Transverse colon (tissue), 4 donors: ENCODE measurements around the gene OR7A10. TPM values are rescaled to one million over a fixed set of nuclear protein-coding genes. Genes with fewer than 3 reads are reported as not detected.
"Not testable (repeated sequence)": the region's sequence is repeated elsewhere in the genome, so short reads cannot be mapped to it uniquely, and the experiment has no call there.

ENCODE experiments used
- DNase-seq: peaks from one replicate; pipeline ENCODE4 v3.0.0-alpha.2; 2019
- H3K27ac ChIP-seq, 4 donors: fragments of 200-600 bp; sonication (generic); 2 replicates each; pipeline ENCODE4 v1.5.1; 2016 to 2018; ENCODE audit warnings: inconsistent platforms in 4 of 4
- H3K27me3 ChIP-seq: fragments of 200-600 bp; sonication (generic); 2 replicates; pipeline ENCODE4 v1.5.1; 2017; ENCODE audit warnings: inconsistent platforms
- H3K36me3 ChIP-seq, 4 donors: fragments of 200-600 bp; sonication (generic); 2 replicates each; pipeline ENCODE4 v1.5.1; 2017 to 2019; ENCODE audit warnings: inconsistent platforms in 4 of 4
- H3K4me1 ChIP-seq, 4 donors: fragments of 200-600 bp; sonication (generic); 2 replicates each; pipeline ENCODE4 v1.5.1; 2017 to 2020; ENCODE audit warnings: inconsistent platforms in 4 of 4
- H3K4me3 ChIP-seq, 4 donors: fragments of 200-600 bp; sonication (generic); 1 replicate in 1 of 4; 2 replicates in 3 of 4; pipeline versions ENCODE4 v1.5.1 to v1.6.1; 2017 to 2019; ENCODE audit warnings: inconsistent platforms in 4 of 4
- H3K9me3 ChIP-seq, 2 donors: fragments of 200-600 bp; sonication (generic); 2 replicates each; pipeline ENCODE4 v1.5.1; 2017 to 2019; ENCODE audit warnings: inconsistent platforms in 2 of 2
- EP300 ChIP-seq: sonication (generic); formaldehyde crosslinking; IDR thresholded peaks from one replicate; pipeline ENCODE4 v1.6.1; 2017; ENCODE audit warnings: antibody characterized with exemption, low read depth
- POLR2A ChIP-seq: fragments of 450-650 bp; IDR thresholded peaks from one replicate; pipeline ENCODE4 v1.6.1; 2016; ENCODE audit warnings: antibody characterized with exemption, mild to moderate bottlenecking, moderate library complexity
- POLR2AphosphoS5 ChIP-seq, 3 donors: sonication (generic); formaldehyde crosslinking; IDR thresholded peaks; one replicate each; pipeline ENCODE4 v1.6.1; 2016; ENCODE audit warnings: antibody characterized with exemption in 3 of 3
- WGBS, 2 donors: methylation state at CpG; one replicate each; pipeline ENCODE4 v1.1.5; 2018; ENCODE audit warnings: low coverage in 1 of 2; 5-methylcytosine and 5-hydroxymethylcytosine counted together
- in situ Hi-C, 4 donors: fragments of 200-750 bp; cut with MboI; loops; one replicate each; pipeline versions ENCODE4 v1.15.0 to v1.15.1; 2017; ENCODE audit warnings: low sequenced_read_pairs in 3 of 4, low pct_ligation_motif_present in 1 of 4, low pct_unique_long_range_greater_than_20kb in 1 of 4
- intact Hi-C: fragments of 100-400 bp; cut with DNase I; formaldehyde crosslinking; loops from one replicate; pipeline ENCODE4 v1.15.1; 2023; ENCODE audit warnings: low total_unique reads
- small RNA-seq, 4 donors: library from RNA; depleted of rRNA; stranded (forward); fragments of <200 nt; gene quantifications; one replicate each; pipeline ENCODE3, GENCODE V24; 2016
- total RNA-seq, 4 donors: library from RNA; depleted of rRNA; stranded (reverse); fragments of >200 nt; gene quantifications; one replicate each; pipeline ENCODE4 v1.1.0, GENCODE V29; 2016
- TF ChIP-seq, protein P1 (sequence below), 5 experiments: fragments of 200-600 bp in 3 of 5; fragments of 450-650 bp in 2 of 5; sonication (generic) in 3 of 5; IDR thresholded peaks; 1 replicate in 2 of 5; 2 replicates in 3 of 5; pipeline ENCODE4 v1.5.1; 2016 to 2017; ENCODE audit warnings: antibody characterized with exemption in 5 of 5, inconsistent platforms in 3 of 5, mild to moderate bottlenecking in 2 of 5, moderate library complexity in 1 of 5

The OR7A10 gene
- total RNA-seq, 4 donors from 2014 or later: not detected

DNA sequence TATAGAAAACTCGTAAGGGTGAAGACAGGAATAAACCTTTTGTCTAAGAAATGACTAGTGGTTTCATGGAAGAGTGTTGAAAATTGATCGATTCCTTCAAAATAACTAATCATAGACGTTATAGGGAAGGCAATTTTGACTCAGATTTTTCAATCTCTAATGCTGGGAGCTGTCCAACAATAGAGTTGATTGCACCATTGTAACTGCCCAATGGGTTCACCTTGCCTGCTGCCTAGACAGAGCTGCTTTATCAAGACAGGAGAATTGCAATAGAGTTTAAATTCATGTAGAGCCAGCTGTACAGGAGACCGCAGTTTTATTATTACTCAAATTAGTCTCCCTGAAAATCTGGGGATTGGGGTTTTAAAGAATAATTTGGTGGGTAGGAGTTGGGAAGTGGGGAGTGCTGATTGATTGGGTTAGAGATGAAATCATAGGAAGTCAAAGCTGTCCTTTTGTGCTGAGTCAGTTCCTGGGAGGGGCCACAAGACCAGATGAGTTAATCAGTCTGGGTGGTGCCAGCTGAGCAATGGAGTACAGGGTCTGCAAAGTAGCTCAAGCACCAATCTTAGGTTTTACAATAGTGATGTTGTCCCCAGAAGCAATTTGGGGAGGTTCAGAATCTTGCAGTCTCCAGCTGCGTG is 53.5 kb downstream of the OR7A10 start:
- in situ Hi-C loops (no loop called here), intact Hi-C loops (no loop called here)
- Histone ChIP-seq H3K36me3 (no peaks in the 10 kb centered on the region), H3K9me3 (no peaks in the 10 kb centered on the region), H3K4me1 (no peaks in the 10 kb centered on the region), H3K27ac (no peak overlapping the region), H3K4me3 (no peak overlapping the region), H3K27me3 (no peaks in the 10 kb centered on the region)
- TF ChIP-seq POLR2AphosphoS5 (IDR thresholded peaks at IDR 0.05) (no peak), EP300 (no peak), POLR2A (no peak)
- TF ChIP-seq, protein P1, sequence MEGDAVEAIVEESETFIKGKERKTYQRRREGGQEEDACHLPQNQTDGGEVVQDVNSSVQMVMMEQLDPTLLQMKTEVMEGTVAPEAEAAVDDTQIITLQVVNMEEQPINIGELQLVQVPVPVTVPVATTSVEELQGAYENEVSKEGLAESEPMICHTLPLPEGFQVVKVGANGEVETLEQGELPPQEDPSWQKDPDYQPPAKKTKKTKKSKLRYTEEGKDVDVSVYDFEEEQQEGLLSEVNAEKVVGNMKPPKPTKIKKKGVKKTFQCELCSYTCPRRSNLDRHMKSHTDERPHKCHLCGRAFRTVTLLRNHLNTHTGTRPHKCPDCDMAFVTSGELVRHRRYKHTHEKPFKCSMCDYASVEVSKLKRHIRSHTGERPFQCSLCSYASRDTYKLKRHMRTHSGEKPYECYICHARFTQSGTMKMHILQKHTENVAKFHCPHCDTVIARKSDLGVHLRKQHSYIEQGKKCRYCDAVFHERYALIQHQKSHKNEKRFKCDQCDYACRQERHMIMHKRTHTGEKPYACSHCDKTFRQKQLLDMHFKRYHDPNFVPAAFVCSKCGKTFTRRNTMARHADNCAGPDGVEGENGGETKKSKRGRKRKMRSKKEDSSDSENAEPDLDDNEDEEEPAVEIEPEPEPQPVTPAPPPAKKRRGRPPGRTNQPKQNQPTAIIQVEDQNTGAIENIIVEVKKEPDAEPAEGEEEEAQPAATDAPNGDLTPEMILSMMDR (IDR thresholded peaks at IDR 0.05): no peak
- no peak for DNase-seq
- WGBS, 2 donors: 65 to 77% methylated on average over 5 of the region's 5 CpGs

GRCh38 chr19:14792250-14792649 is 56.5 kb downstream of the OR7A10 start:
- H3K4me3 ChIP-seq, in situ Hi-C loops, DNase-seq, H3K27me3 ChIP-seq, H3K4me1 ChIP-seq, H3K27ac ChIP-seq, intact Hi-C loops, H3K36me3 ChIP-seq, H3K9me3 ChIP-seq: not testable (repeated sequence)
- WGBS, 2 donors: 71 to 77% methylated on average over 6 of the region's 6 CpGs

Small RNA genes lying within 50 kb of the gene (small RNA-seq; reads per million reads assigned to genes)
- gene AC005255.1: 0 reads per million in 4 donors
- gene OR7A18P: 0 reads per million in 4 donors

Other genes starting within 250 kb of the OR7A10 start
- gene ADGRE3, start 174.1 kb downstream of the OR7A10 start, total RNA-seq: not detected
- gene ZNF333, start 158.9 kb downstream of the OR7A10 start, total RNA-seq: 10 to 100 TPM; 10.1 to 31.4 (median 16.1) TPM
- 1 to 10 TPM in 3 of 4 donors, under 1 TPM in 1; 1.00 to 3.3 (median 1.8) TPM for gene ADGRE2, start 70.4 kb downstream of the OR7A10 start, total RNA-seq
- gene OR7A5, start 13.7 kb downstream of the OR7A10 start, total RNA-seq: not detected
- gene OR7C1, start 13.7 kb downstream of the OR7A10 start, total RNA-seq: under 1 TPM in 1 of 4 donors, not detected in 3; under 0.01 TPM
- gene OR7A17, start 37.2 kb upstream of the OR7A10 start, total RNA-seq: not detected
- not detected for gene OR7C2, start 92.6 kb upstream of the OR7A10 start, total RNA-seq
- not detected for gene SLC1A6, start 130.9 kb upstream of the OR7A10 start, total RNA-seq
- gene CASP14, start 200.6 kb upstream of the OR7A10 start, total RNA-seq: not detected
- not detected for gene OR1I1, start 233.3 kb upstream of the OR7A10 start, total RNA-seq